Kidney (tissue), 14 donors: Measurements from ENCODE around the gene FANCC. TPM values are rescaled to one million over a fixed set of nuclear protein-coding genes. Genes with fewer than 3 reads are reported as not detected.
"Not testable (repeated sequence)": the region's sequence is repeated elsewhere in the genome, so short reads cannot be mapped to it uniquely, and the experiment has no call there.

Experiments used
- DNase-seq, 5 donors: peaks; one replicate each; pipeline ENCODE4 v3.0.0-alpha.2; 2013 to 2020
- FAIRE-seq: peaks from 2 replicates; lab custom pipeline; 2012; peaks lifted over from hg19 to GRCh38; lab: Jason Lieb, UNC
- H3K27ac ChIP-seq, 2 donors: one replicate each; pipeline ENCODE4 v1.7.0; 2013; ENCODE audit warnings: low read depth in 2 of 2, low read length in 2 of 2, inconsistent platforms in 1 of 2
- H3K27me3 ChIP-seq: one replicate; pipeline ENCODE4 v1.7.1; 2013; ENCODE audit warnings: low read length, inconsistent platforms; ENCODE audit not compliant: control insufficient read depth, insufficient read depth
- H3K36me3 ChIP-seq, 3 donors: one replicate each; pipeline versions ENCODE4 v1.7.0 to v1.7.1; 2013; ENCODE audit warnings: low read length in 3 of 3, control low read depth in 1 of 3, inconsistent platforms in 1 of 3; ENCODE audit not compliant: insufficient read depth in 3 of 3, control insufficient read depth in 2 of 3
- H3K4me1 ChIP-seq, 3 donors: one replicate each; pipeline versions ENCODE4 v1.7.0 to v1.7.1; 2013; ENCODE audit warnings: low read length in 3 of 3, inconsistent platforms in 1 of 3, low read depth in 1 of 3; ENCODE audit not compliant: control insufficient read depth in 2 of 3, insufficient read depth in 2 of 3
- H3K4me3 ChIP-seq, 3 donors: one replicate each; pipeline versions ENCODE4 v1.7.0 to v1.8.1; 2013; ENCODE audit warnings: low read length in 3 of 3, control low read depth in 1 of 3, inconsistent platforms in 1 of 3
- H3K9ac ChIP-seq, 3 donors: one replicate each; pipeline versions ENCODE4 v1.7.0 to v1.7.1; 2013; ENCODE audit warnings: low read length in 3 of 3, control low read depth in 1 of 3, inconsistent platforms in 1 of 3
- H3K9me3 ChIP-seq, 3 donors: one replicate each; pipeline versions ENCODE4 v1.7.0 to v1.7.1; 2013; ENCODE audit warnings: low read length in 3 of 3, control low read depth in 1 of 3, inconsistent platforms in 1 of 3; ENCODE audit not compliant: control insufficient read depth in 2 of 3, insufficient read depth in 1 of 3
- intact Hi-C: fragments of 100-400 bp; cut with DNase I; formaldehyde crosslinking; loops from one replicate; pipeline ENCODE4 v1.11.1; 2022
- polyA plus RNA-seq: library from polyadenylated mRNA; stranded (reverse); fragments of 350-450 nt; fragmentation: Illumina TruSeq; extraction: RNeasy Lipid Tissue Mini Kit (QIAGEN cat#74804); gene quantifications from one replicate; pipeline ENCODE4 v1.2.3, GENCODE V29; 2014; ENCODE audit warnings: low read depth, low replicate concordance; ENCODE audit not compliant: insufficient read depth
- total RNA-seq: library from RNA; stranded (reverse); fragmentation: NEBNext Ultra II Directional; extraction: Animal tissue kit (Norgen Biotek cat#: 25700); gene quantifications from one replicate; pipeline ENCODE4 v1.2.1, GENCODE V29; 2021
- TF ChIP-seq, protein P1 (sequence below): IDR thresholded peaks from 3 replicates; pipeline ENCODE4 v1.5.1; 2012; ENCODE audit warnings: mild to moderate bottlenecking, moderate library complexity, borderline replicate concordance; ENCODE audit not compliant: insufficient read depth; ENCODE audit errors: extremely low read depth
- donor health status: control.
- donor health status: control.
- donor health status: control.
- donor health status: control.
- donor health status: control.
- donor health status: DM: yes; HTN: yes; CAD: no.
- donor health status: Normal renal cell carcinoma (clear cell type).

FANCC gene
- total and polyA plus RNA-seq, 2 donors from 2014 or later, result 7.5 to 10.8 TPM

GRCh38 chr9:95330720-95331404 lies 13.4 kb upstream of the FANCC start:
- no peaks in the 10 kb centered on the region for H3K27me3 ChIP-seq
- FAIRE-seq (no peak), DNase-seq (no peak)
- H3K27ac ChIP-seq, result no peak overlapping the region
- H3K36me3 ChIP-seq, result no peaks in the 10 kb centered on the region
- no peak overlapping the region for H3K4me3 ChIP-seq
- TF ChIP-seq, protein P1, sequence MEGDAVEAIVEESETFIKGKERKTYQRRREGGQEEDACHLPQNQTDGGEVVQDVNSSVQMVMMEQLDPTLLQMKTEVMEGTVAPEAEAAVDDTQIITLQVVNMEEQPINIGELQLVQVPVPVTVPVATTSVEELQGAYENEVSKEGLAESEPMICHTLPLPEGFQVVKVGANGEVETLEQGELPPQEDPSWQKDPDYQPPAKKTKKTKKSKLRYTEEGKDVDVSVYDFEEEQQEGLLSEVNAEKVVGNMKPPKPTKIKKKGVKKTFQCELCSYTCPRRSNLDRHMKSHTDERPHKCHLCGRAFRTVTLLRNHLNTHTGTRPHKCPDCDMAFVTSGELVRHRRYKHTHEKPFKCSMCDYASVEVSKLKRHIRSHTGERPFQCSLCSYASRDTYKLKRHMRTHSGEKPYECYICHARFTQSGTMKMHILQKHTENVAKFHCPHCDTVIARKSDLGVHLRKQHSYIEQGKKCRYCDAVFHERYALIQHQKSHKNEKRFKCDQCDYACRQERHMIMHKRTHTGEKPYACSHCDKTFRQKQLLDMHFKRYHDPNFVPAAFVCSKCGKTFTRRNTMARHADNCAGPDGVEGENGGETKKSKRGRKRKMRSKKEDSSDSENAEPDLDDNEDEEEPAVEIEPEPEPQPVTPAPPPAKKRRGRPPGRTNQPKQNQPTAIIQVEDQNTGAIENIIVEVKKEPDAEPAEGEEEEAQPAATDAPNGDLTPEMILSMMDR, result no peak
- H3K9ac ChIP-seq, result no peak overlapping the region
- intact Hi-C loops, result no loop called here
- no peaks in the 10 kb centered on the region for H3K9me3 ChIP-seq
- no peaks in the 10 kb centered on the region for H3K4me1 ChIP-seq

GRCh38 chr9:95329061-95329460 lies 11.6 kb upstream of the FANCC start:
- H3K9me3 ChIP-seq, intact Hi-C loops, FAIRE-seq: not testable (repeated sequence)

GRCh38 chr9:95327239-95327865 lies 9.8 kb upstream of the FANCC start:
- peak; percentile 94 for FAIRE-seq
- H3K9me3 ChIP-seq, result no peaks in the 10 kb centered on the region
- H3K4me3 ChIP-seq, result no peak overlapping the region
- H3K36me3 ChIP-seq, result no peaks in the 10 kb centered on the region
- H3K4me1 ChIP-seq, result no peaks in the 10 kb centered on the region
- intact Hi-C loops, result no loop called here
- no peak overlapping the region for H3K27ac ChIP-seq
- TF ChIP-seq, protein P1, result no peak
- no peaks in the 10 kb centered on the region for H3K27me3 ChIP-seq
- no peak overlapping the region for H3K9ac ChIP-seq
- DNase-seq, result no peak

More at GRCh38 chr9:95329061-95329460, 11.6 kb upstream of the FANCC start:
- not testable (repeated sequence) for H3K27me3 ChIP-seq, H3K4me3 ChIP-seq, H3K4me1 ChIP-seq, DNase-seq, H3K27ac ChIP-seq, H3K36me3 ChIP-seq, H3K9ac ChIP-seq

- H3K4me1 ChIP-seq, result no peaks in the 10 kb centered on the region
- no peak overlapping the region for H3K9ac ChIP-seq
- H3K4me3 ChIP-seq, result no peak overlapping the region
- H3K9me3 ChIP-seq, result no peaks in the 10 kb centered on the region
- no peak for FAIRE-seq
- no peaks in the 10 kb centered on the region for H3K27me3 ChIP-seq
- no peak overlapping the region for H3K27ac ChIP-seq
- no peaks in the 10 kb centered on the region for H3K36me3 ChIP-seq
- no peak for DNase-seq
- intact Hi-C loops, result no loop called here
- TF ChIP-seq, protein P1, result no peak
These were observed 7.7 kb upstream of the FANCC start for GRCh38 chr9:95325221-95325620.
